GM19239 (cell line): ENCODE data around the gene TEPSIN.

ENCODE experiments used
- DNase-seq: peaks from one replicate; pipeline ENCODE4 v3.0.0; 2011; ENCODE audit warnings: low spot score; ENCODE audit not compliant: insufficient read length
- FAIRE-seq: peaks from 2 replicates; lab custom pipeline; 2011; peaks lifted over from hg19 to GRCh38; lab: Jason Lieb, UNC

The TEPSIN gene

GRCh38 chr17:81222906-81223761 lies 15.7 kb downstream of the TEPSIN start, which contains the start of gene CEP131:
CEP131 (minus strand) TSS chr17:81222965; CDS start chr17:81220056, 2,909 bp downstream.
- peak; percentile 99 for DNase-seq
- FAIRE-seq, result peak; percentile 70

- FAIRE-seq (no peak), DNase-seq (no peak)
Observed at GRCh38 chr17:81222620-81222905, 16.3 kb downstream of the TEPSIN start.

DNA sequence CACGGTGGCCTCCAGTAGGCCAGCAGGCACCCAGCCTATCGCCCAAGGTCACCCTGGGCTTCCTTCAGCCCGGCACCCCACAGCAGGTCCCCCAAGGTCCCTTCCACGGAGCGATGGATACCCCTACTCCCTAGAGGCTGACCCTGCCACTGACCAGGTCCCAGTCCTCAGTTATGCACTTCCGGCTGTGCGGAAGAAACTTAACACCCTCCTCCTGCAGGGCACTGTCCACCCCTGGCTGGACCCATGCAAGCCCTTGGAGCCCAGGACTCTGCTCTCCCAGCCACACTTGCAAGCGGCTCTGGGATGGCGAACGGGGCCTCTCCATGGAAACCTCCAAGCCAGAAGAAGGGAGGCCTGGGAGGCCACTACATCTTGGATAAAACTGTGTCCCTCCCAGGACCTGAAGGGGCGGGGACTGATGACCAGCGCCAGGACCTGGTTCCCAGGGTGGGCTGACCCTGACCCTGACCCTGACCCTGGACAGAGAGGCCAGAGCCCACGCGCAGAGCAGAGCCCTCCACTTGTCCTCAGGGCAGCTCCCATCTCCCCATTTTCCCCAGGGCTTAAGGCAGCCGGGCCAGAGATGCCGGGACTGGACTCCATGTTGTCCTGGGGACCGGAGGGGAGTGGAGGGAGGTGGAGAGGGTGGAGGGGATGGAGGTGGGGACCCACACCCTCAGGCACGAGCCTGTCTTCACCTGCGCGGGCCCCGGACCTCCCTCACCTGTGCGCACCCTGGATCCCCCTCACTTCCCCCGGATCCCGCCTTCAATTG lies 16.8 kb downstream of the TEPSIN start:
- FAIRE-seq (no peak), DNase-seq (no peak)

DNA sequence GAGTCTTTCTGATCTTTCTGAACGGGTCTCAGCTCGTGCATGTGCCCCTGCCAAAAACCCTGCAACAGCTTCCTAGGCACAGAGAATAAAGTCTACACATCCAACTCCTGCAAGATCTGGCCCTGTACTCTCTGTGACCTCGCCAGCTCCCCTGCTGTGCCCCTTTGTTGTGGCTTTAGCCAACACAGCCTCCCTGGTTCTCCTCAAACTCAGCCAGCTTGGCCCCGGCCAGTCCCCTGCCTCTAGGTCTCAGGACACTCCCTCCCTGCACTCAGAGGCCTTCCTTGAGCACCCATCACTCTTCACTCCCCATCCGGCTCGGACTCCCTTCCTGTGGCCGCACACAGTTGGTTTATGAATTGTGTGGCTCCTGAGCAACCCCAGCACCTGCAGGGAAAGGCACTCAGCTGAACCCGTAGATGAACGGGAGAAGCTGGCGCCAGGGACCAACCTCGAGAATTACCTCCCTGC lies 17.4 kb downstream of the TEPSIN start:
- DNase-seq (no peak), FAIRE-seq (no peak)

GRCh38 chr17:81219476-81220180 lies 19.2 kb downstream of the TEPSIN start:
- DNase-seq, result no peak
- no peak for FAIRE-seq

- DNase-seq, result no peak
- FAIRE-seq, result no peak
Observed at GRCh38 chr17:81218991-81219390, 19.9 kb downstream of the TEPSIN start.

DNA sequence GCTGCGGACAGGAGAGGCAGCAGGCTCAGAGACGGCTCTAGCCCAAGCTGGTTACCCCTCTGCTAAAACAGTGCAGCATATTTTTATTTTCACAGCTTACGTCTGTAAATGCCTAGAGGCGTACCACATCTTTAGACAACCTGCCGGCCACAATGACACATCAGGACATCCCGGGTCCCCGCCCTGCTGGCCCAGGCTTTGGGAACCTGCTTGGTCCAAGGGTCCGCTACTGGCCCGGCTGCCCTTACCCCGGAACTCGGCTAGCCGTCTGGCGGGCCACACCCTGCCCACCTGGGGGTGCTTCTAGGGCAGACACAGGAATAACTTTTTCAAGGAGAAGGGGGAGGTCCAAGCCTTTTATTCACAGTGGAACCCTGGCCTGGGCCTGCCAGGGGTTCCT lies 20.4 kb downstream of the TEPSIN start:
- FAIRE-seq, result no peak
- DNase-seq, result no peak

DNA sequence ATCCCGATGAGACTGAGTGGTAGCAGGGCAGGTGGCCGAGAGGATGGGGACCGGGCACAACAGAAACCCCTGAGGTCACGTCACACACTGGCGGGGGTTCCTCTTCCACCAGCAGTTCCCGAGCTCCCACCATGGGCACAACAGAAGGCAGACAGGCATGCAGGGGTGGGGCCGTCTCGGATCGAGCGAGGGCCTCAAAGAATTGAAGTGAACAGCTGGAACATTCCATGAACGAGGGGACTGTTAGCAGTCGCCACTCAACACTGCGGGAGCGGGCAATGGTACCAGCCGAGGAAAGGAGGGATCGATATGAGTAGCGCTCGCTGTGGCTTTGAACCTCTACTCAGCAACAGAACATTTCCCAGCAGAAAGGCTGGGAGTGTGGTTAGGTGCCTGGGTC lies 21.4 kb downstream of the TEPSIN start:
- no peak for FAIRE-seq
- DNase-seq, result no peak

DNA sequence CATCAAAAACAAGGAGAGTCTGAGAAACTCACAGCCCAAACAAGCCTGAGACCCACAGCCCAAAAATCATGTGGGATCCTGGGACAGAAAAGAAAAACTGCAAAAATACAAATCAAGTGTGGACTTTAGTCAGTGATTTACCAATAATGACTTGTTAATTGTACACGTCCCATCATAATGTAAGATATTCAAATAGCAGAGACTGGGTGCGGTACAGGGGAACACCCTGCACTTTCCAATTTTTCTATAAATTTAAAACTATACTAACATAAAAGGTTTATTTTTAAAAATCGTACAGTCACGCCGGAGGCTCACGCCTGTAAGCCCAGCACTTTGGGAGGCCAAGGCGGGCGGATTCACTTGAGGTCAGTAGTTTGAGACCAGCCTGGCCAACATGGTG lies 24.9 kb downstream of the TEPSIN start:
- FAIRE-seq (no peak), DNase-seq (no peak)

DNA sequence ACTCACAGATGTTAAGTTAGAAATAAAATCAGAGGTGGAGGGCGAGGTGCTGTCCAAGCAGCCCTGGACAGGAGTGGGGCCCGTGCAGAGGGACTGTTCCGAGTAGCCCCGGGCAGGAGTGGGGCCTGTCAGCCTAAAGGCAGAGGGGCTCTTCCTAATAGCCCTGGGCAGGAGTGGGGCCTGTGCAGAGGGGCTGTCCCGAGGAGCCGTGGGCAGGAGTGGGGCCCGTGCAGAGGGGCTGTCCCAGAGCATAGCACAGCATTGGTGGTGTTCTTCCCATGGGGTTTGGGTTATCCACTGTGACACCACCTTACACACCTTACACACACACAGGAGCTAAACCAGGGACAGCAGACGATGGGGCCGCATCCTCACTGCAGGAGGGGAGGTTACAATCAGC lies 26.5 kb downstream of the TEPSIN start:
- FAIRE-seq (no peak), DNase-seq (no peak)

DNA sequence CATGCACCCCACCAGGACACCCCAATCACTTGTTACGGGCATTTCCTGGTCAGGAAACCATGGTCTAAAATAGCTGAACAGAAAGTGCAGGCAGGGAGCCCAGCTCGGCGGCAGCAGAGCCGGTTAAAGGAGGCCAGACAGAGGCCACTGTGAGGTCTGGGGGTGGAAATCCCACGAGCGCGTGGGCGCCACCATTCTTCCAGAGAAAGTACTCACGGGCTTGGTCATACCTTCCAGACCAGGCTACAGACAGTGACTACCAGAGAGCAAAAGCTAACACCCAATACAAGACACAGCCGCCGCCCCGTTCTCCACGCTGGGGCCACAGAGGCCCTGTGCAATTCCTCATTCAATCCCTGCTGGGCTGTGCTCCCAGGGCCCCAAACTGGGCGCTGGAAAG lies 28.0 kb downstream of the TEPSIN start:
- FAIRE-seq (no peak), DNase-seq (no peak)

GRCh38 chr17:81210466-81210865 lies 28.4 kb downstream of the TEPSIN start:
- FAIRE-seq (no peak), DNase-seq (no peak)

GRCh38 chr17:81209141-81209540 lies 29.7 kb downstream of the TEPSIN start:
- FAIRE-seq, result no peak
- DNase-seq, result no peak

DNA sequence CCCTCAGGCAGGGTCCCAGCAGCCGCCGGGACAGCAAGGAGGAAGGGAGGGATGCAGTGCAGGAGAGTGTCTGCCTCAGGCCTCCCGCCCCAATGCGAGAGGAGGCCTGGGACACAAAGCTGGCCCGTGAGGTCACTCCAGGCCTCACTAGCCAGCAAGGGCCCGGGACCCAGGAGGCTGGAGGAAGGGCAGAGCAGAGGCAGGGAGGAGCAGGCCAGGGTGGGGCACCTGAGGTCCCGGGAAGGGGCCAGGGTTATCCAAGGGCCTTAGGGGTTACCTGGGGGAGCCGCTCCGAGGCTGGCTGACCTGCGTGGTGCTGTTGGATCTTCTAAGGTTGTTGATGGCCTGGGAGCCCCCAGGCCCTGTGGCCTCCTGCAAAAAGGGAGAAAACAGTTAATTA lies 30.2 kb downstream of the TEPSIN start:
- no peak for DNase-seq
- no peak for FAIRE-seq

GRCh38 chr17:81207610-81208581 lies 31.0 kb downstream of the TEPSIN start:
- no peak for FAIRE-seq

GRCh38 chr17:81206657-81207056 lies 32.2 kb downstream of the TEPSIN start:
- FAIRE-seq (no peak), DNase-seq (no peak)

More at GRCh38 chr17:81207610-81208581, 31.0 kb downstream of the TEPSIN start:
- DNase-seq, result no peak

DNA sequence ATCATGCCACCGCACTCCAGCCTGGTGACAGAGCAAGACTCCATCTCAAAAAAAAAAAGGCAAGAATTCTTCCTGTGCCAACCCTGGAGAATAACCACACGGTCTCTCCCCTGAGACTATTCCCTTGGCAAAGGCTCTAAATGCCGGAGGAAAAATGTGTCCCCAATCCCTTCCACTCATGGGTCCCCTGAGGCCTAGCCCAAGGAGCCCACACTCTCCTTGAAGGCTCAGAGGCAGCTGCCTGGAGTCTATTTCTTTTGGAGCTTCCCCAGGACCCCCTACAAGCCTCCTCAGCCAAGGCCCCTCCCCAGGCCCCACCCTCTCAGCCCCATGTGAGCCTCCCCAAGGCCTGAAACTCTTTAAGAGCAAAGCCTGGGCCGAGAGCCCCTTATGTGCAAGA lies 32.7 kb downstream of the TEPSIN start:
- FAIRE-seq (no peak), DNase-seq (no peak)

DNA sequence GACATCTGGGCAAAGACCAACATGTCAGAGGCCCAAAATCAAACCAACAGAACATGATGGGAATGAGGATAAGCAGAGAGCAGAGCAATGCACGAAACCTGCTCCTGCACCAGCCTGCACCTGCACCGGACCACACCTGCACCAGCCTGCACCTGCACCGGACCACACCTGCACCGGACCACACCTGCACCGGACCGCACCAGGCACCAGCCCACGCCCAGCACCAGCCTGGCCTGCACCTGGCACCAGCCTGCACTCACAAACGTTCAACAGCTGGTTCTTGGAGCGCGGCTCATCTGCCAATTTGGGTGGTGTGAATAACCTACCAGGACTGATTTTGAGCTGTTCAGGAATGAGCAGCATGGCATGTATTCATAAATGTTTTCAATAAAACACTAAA lies 34.3 kb downstream of the TEPSIN start:
- FAIRE-seq (no peak), DNase-seq (no peak)

GRCh38 chr17:81203136-81203535 lies 35.7 kb downstream of the TEPSIN start:
- FAIRE-seq (no peak), DNase-seq (no peak)

DNA sequence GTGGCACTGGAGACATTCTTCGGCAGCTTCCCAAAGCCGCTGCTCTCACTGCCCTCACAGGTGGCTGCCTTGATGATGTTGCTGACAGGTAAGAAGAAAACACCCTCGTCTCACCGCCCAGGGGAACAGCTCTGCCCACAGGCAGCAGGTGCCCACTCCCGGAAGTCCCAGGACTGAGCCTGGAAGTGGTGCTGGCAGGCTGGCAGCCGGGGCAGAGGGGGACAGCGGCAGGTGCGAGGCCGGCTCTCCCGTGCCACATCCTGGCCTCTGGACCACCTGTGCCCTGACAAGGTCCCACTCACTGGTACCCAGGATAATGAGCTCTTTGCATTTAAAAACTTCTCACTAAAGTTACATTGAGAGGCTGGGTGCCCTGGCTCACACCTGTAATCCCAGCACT lies 36.5 kb downstream of the TEPSIN start:
- no peak for FAIRE-seq

More for the DNA sequence above, 36.5 kb downstream of the TEPSIN start:
- no peak for DNase-seq
